Tibial nerve (tissue), 3 donors: Measurements from ENCODE around the gene COBLL1.

Experiments
- POLR2A ChIP-seq, 2 donors: fragments of 450-650 bp; IDR thresholded peaks; one replicate each; pipeline ENCODE4 v1.6.1; 2017; ENCODE audit warnings: antibody characterized with exemption in 2 of 2, mild to moderate bottlenecking in 2 of 2, moderate library complexity in 2 of 2
- TF ChIP-seq, protein P1 (sequence below), 5 experiments: fragments of 200-600 bp in 3 of 5; fragments of 450-650 bp in 2 of 5; sonication (generic) in 3 of 5; IDR thresholded peaks; one replicate each; pipeline ENCODE4 v1.5.1; 2016 to 2019; ENCODE audit warnings: antibody characterized with exemption in 5 of 5, mild to moderate bottlenecking in 3 of 5, moderate library complexity in 2 of 5

DNA sequence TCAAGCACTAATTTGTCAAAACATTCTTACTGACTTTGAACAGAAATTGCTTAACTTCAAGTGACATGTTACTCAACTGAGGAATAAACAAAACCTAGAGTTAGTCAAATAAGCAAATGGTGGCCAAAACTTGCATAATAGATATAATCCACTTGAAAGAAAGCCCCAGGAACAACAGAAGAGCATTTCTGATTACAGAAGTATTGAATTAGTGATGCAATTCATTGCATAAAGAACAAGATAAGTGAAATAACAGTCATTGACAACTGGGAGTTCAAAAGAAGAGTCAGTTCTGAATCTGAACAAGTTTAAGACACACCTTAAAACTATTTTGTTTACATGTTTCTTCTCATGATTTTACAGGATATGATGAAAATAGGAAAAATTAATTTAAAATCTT lies 30.8 kb downstream of the COBLL1 start:
- TF ChIP-seq, protein P1, sequence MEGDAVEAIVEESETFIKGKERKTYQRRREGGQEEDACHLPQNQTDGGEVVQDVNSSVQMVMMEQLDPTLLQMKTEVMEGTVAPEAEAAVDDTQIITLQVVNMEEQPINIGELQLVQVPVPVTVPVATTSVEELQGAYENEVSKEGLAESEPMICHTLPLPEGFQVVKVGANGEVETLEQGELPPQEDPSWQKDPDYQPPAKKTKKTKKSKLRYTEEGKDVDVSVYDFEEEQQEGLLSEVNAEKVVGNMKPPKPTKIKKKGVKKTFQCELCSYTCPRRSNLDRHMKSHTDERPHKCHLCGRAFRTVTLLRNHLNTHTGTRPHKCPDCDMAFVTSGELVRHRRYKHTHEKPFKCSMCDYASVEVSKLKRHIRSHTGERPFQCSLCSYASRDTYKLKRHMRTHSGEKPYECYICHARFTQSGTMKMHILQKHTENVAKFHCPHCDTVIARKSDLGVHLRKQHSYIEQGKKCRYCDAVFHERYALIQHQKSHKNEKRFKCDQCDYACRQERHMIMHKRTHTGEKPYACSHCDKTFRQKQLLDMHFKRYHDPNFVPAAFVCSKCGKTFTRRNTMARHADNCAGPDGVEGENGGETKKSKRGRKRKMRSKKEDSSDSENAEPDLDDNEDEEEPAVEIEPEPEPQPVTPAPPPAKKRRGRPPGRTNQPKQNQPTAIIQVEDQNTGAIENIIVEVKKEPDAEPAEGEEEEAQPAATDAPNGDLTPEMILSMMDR (IDR thresholded peaks at IDR 0.05): no peak
- no peak for TF ChIP-seq POLR2A (IDR thresholded peaks at IDR 0.05)
